Posterior vena cava (tissue), 2 donors: ENCODE data around the gene CD276. TPM values are rescaled to one million over a fixed set of nuclear protein-coding genes. Genes with fewer than 3 reads are reported as not detected.

ENCODE experiments used
- DNase-seq: peaks from one replicate; pipeline ENCODE4 v3.0.0-alpha.2; 2020; ENCODE audit warnings: low spot score
- intact Hi-C, 2 donors: fragments of 100-400 bp; cut with DNase I; formaldehyde crosslinking; loops; one replicate each; pipeline versions ENCODE4 v1.14.1 to v1.14.2; 2022 to 2023
- total RNA-seq, 2 donors: library from RNA; stranded (reverse); fragmentation: NEBNext Ultra II Directional; extraction: Animal tissue kit (Norgen Biotek cat#: 25700); gene quantifications; one replicate each; pipeline ENCODE4 v1.2.1, GENCODE V29; 2021
- donor health status: DM: yes; HTN: yes; CAD: no.
- donor health status: DM: yes; HTN: yes; CAD: no.

The CD276 gene
- total RNA-seq, 2 donors from 2014 or later: 84.1 to 137 TPM

DNA sequence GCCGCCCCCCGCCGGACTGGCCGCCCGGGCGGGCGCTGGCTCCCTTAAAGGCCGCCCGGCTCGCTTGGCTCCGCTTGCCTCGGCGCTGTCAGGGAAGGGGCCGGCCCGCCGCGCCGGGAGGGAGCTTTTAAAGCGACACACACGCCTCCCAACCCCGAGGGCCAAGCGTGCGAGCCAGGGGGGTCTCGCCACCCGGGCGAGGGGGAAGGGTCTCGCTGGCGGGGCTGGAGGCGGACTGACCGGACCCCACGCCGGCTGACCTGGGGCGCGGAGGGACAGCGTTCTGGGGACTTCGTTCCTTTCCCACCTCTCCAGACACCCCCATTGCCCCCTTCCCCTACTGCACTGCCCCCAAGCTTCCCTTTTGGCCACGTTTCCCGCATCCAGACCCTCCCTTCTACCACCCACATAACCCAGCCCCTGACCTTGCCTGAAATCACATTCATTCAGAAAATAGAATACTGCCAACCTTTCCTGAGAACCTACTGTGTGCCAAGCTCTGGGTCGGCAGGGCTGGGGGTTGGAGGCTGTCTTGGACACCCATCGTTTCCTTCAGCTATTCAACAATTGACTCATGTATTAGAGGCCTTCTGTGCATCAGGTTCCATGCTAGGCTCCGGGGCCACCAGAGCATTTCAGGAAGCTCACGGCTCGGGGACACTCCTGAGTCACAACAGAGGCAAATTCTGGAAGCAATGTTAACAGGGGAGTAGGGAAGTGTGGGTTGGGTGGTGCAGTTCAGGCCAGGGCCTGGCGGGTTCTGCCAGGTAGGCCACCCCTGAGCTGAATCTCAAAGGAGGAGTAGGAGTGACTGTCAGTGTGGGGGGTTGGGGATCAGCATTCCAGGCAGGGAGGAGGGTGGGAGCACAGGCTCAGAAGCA is 69.3 kb downstream of the CD276 start, which contains the start of gene INSYN1:
Gene INSYN1 (minus strand): TSS at position 102 of the 881 bp plus-strand sequence. CDS start 2,221 bp downstream, outside the sequence.
- no peak for DNase-seq
- intact Hi-C loops: no loop called here

- no peak for DNase-seq
- intact Hi-C loops: no loop called here
Observed at GRCh38 chr15:73754461-73754860, 70.3 kb downstream of the CD276 start.

DNA sequence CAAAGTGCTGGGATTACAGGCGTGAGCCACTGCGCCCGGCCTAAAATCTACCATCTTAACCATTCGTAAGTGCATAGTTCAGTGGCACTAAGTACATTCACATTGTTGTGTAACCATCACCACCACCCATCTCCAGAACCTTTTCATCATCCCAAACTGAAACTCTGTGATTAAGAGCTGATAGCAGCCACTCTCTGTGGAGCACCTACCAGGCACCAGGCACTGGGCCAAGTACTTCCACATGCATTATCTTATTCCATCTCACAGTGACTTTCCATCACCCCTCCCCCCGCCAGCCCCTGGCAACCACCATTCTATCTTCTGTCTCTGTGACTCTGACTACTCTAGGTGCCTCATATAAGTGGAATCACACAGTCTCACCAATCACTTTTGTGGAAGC is 71.3 kb downstream of the CD276 start:
- no peak for DNase-seq
- intact Hi-C loops: no loop called here

GRCh38 chr15:73755946-73756345 is 71.8 kb downstream of the CD276 start:
- intact Hi-C loops: no loop called here
- DNase-seq: no peak

DNA sequence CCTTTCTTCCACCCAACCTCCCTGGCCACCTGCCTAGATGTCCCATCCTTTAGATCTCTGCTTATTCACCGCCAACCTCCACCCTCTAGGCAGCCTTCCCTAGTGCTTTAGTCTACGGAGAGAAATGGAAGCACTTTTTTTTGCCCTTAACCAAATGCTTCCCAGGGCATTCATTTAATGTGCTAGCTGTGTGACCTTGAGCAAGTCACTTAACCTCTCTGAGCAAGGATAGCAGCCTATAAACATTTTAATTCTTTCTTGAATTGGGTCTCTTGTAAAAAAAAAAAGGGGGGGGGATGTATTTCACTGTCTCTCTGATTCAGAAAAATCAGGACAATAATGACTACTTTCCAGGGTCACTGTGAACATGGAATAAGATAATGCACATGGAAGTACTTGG is 72.2 kb downstream of the CD276 start:
- DNase-seq: no peak
- intact Hi-C loops: no loop called here

GRCh38 chr15:73756947-73757513 is 72.8 kb downstream of the CD276 start:
- intact Hi-C loops: no loop called here
- DNase-seq: no peak

DNA sequence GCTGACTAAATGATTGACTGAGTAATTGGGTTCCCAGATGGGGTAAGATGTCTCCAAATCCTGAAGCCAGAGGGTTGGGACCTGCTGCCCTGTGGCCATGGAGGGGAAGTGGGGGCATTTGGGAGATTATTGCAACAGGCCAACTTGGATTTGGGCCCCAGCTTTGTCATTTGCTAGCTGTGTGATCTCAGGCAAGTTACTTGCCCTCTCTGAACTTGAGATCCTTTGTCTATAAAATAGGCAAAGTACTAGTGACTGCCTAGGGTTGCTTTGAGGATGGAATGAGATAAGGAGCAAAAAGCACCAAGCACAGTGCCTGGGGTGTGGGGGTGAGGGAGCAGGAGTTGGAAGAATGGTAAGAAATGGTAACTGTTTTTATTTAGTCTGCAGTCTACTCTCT is 73.4 kb downstream of the CD276 start:
- intact Hi-C loops: no loop called here
- no peak for DNase-seq

DNA sequence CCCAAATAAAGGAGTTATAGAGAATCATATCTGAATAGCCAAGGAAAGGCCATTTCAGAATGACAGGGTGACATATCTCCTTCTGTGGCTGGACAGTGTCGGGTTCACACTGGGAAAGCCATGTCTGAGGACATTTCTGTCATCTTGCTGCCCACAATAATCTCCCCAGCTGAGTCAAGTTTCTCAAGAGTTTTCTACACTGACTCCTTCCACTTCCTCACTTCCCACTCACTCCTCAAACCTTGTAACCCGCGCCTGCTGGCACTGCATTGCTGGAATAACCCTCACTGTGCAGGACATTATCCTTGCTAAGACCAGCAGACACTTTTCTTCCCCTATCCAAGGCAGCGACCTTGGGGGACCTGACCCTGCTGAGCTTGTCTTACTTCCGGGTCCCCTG is 74.3 kb downstream of the CD276 start:
- DNase-seq: no peak
- intact Hi-C loops: no loop called here

- intact Hi-C loops: no loop called here
- DNase-seq: no peak
Observed at GRCh38 chr15:73760330-73761329, 76.4 kb downstream of the CD276 start.

GRCh38 chr15:73763931-73764330 is 79.7 kb downstream of the CD276 start:
- DNase-seq: no peak
- intact Hi-C loops: no loop called here

Other genes starting within 250 kb of the CD276 start
- gene REC114, start 241.2 kb upstream of the CD276 start, total RNA-seq: not detected
- gene NPTN, start 51.0 kb upstream of the CD276 start, total RNA-seq: 100 to 1,000 TPM; 164 to 189 TPM
- 10 to 100 TPM; 12.8 to 13.8 TPM for gene INSYN1, start 69.0 kb downstream of the CD276 start, total RNA-seq
- not detected for gene TBC1D21, start 189.2 kb downstream of the CD276 start, total RNA-seq
- 100 to 1,000 TPM in 1 of 2 donors, 10 to 100 TPM in 1; 94.6 to 110 TPM for gene LOXL1, start 242.1 kb downstream of the CD276 start, total RNA-seq